Pancreas (tissue), 10 donors: Measurements from ENCODE around the gene TMED1. TPM values are rescaled to one million over a fixed set of nuclear protein-coding genes. Genes with fewer than 3 reads are reported as not detected.
A peak's percentile ranks its signal among the peaks of the same experiment; 100 is the strongest.

Source experiments
- ATAC-seq, 4 donors: fragments of 200-7000 bp; cut with Tn5 transposase; one replicate each; pipeline versions ENCODE4 v1.8.0 to v1.9.1; 2020; ENCODE audit warnings: mild to moderate bottlenecking in 4 of 4, moderate library complexity in 4 of 4
- DNase-seq, 6 donors: peaks; one replicate each; pipeline ENCODE4 v3.0.0-alpha.2; 2020
- FAIRE-seq: peaks from 2 replicates; lab custom pipeline; 2012; peaks lifted over from hg19 to GRCh38; lab: Jason Lieb, UNC
- H3K27ac ChIP-seq, 4 donors: fragments of 200-600 bp; sonication (generic); 1 replicate in 3 of 4; 2 replicates in 1 of 4; pipeline versions ENCODE4 v1.5.0 to v1.8.0; 2020
- H3K27me3 ChIP-seq, 4 donors: fragments of 200-600 bp; one replicate each; pipeline ENCODE4 v1.8.0; 2021
- H3K36me3 ChIP-seq, 3 donors: fragments of 200-600 bp; sonication (generic) in 1 of 3; one replicate each; pipeline versions ENCODE4 v1.5.0 to v1.8.0; 2020 to 2021
- H3K4me1 ChIP-seq, 3 donors: fragments of 200-600 bp; one replicate each; pipeline ENCODE4 v1.8.0; 2021
- H3K4me3 ChIP-seq, 4 donors: fragments of 200-600 bp; sonication (generic) in 2 of 4; one replicate each; pipeline versions ENCODE4 v1.5.0 to v1.8.0; 2020 to 2021
- H3K9me3 ChIP-seq, 4 donors: fragments of 200-600 bp; one replicate each; pipeline ENCODE4 v1.8.0; 2021
- CTCF ChIP-seq, 4 donors: fragments of 200-600 bp; sonication (generic) in 3 of 4; IDR thresholded peaks; one replicate each; pipeline versions ENCODE4 v1.5.0 to v1.8.0; 2021; ENCODE audit warnings: antibody characterized with exemption in 4 of 4
- WGBS, 2 donors: extraction: QIAGEN DNeasy Blood & Tissue Kit; methylation state at CpG; one replicate each; pipeline ENCODE4 v1.1.7; 2013; 5-methylcytosine and 5-hydroxymethylcytosine counted together
- intact Hi-C, 3 donors: fragments of 100-400 bp; cut with DNase I; formaldehyde crosslinking; loops; one replicate each; pipeline versions ENCODE4 v1.11.1 to v1.14.2; 2022
- polyA plus RNA-seq, 2 donors: library from polyadenylated mRNA; stranded (reverse); fragments of 200-250 nt; gene quantifications; one replicate each; pipeline ENCODE4 v1.2.3, GENCODE V29; 2013
- total RNA-seq, 6 donors: library from RNA; stranded (reverse); fragmentation: NEBNext Ultra II Directional in 4 of 6; extraction: Animal tissue kit (Norgen Biotek cat#: 25700) in 4 of 6; gene quantifications; one replicate each; pipeline versions ENCODE4 v1.2.1 to v1.2.4, GENCODE V29; 2021 to 2023
- donor health status: healthy with polysubstance abuse.
- donor health status: DM: no; HTN: no; CAD: no; lungs with moderate emphysema.
- donor health status: DM: no; HTN: no; CAD: no.
- donor health status: control.
- donor health status: control.
- donor health status: Bipolar disorder and iron deficiency.
- donor health status: DM: yes; HTN: yes; CAD: no.
- donor health status: DM: no; HTN: no; CAD: no.
- donor health status: DM: no; HTN: no; CAD: no.
- donor health status: DM: yes; HTN: yes; CAD: no.

The TMED1 gene
- total and polyA plus RNA-seq, 8 donors, result 13.6 to 32.3 (median 20.4) TPM

GRCh38 chr19:10854350-10855089, 18.5 kb upstream of the TMED1 start:
- H3K36me3 ChIP-seq, result no peaks in the 10 kb centered on the region
- DNase-seq (no peak), ATAC-seq (no peak), FAIRE-seq (no peak)
- H3K9me3 ChIP-seq, result no peaks in the 10 kb centered on the region
- H3K4me3 ChIP-seq, result no peak overlapping the region
- intact Hi-C loops, result no loop called here
- 63 to 64% methylated on average over 7 of the region's 7 CpGs for WGBS, 2 donors
- no peaks in the 10 kb centered on the region for H3K4me1 ChIP-seq
- no peaks in the 10 kb centered on the region for H3K27me3 ChIP-seq
- no peak for TF ChIP-seq CTCF (IDR thresholded peaks at IDR 0.05)
- H3K27ac ChIP-seq, result no peak overlapping the region

- no peak overlapping the region for H3K4me3 ChIP-seq
- intact Hi-C loops, result no loop called here
- no peak for ATAC-seq
- no peaks in the 10 kb centered on the region for H3K4me1 ChIP-seq
- TF ChIP-seq CTCF (IDR thresholded peaks at IDR 0.05), result no peak
- no peaks in the 10 kb centered on the region for H3K27me3 ChIP-seq
- H3K27ac ChIP-seq, result no peak overlapping the region
- H3K36me3 ChIP-seq, result no peaks in the 10 kb centered on the region
- 75 to 80% methylated on average over 7 of the region's 7 CpGs for WGBS, 2 donors
- DNase-seq, result no peak
- no peak for FAIRE-seq
- H3K9me3 ChIP-seq, result no peaks in the 10 kb centered on the region
These were observed 16.9 kb upstream of the TMED1 start for GRCh38 chr19:10852941-10853340.

GRCh38 chr19:10852098-10852800, 16.2 kb upstream of the TMED1 start:
- no peaks in the 10 kb centered on the region for H3K27me3 ChIP-seq
- no peaks in the 10 kb centered on the region for H3K4me1 ChIP-seq
- H3K9me3 ChIP-seq, result no peaks in the 10 kb centered on the region
- no peak overlapping the region for H3K27ac ChIP-seq
- intact Hi-C loops, result no loop called here
- H3K36me3 ChIP-seq, result no peaks in the 10 kb centered on the region
- ATAC-seq (no peak), FAIRE-seq (no peak), DNase-seq (peak in 1 of 6 donors; percentile 1)
- WGBS, 2 donors, result 79 to 88% methylated on average over 7 of the region's 7 CpGs
- TF ChIP-seq CTCF (IDR thresholded peaks at IDR 0.05), result no peak
- no peak overlapping the region for H3K4me3 ChIP-seq

GRCh38 chr19:10850631-10851030, 14.6 kb upstream of the TMED1 start:
- H3K27me3 ChIP-seq, result no peaks in the 10 kb centered on the region
- ATAC-seq (no peak), FAIRE-seq (no peak), DNase-seq (no peak)
- H3K36me3 ChIP-seq, result no peaks in the 10 kb centered on the region
- H3K27ac ChIP-seq, result no peak overlapping the region
- no peak for TF ChIP-seq CTCF (IDR thresholded peaks at IDR 0.05)
- WGBS, 2 donors, result 82 to 92% methylated on average over 5 of the region's 5 CpGs
- no peak overlapping the region for H3K4me3 ChIP-seq
- H3K9me3 ChIP-seq, result no peaks in the 10 kb centered on the region
- no peaks in the 10 kb centered on the region for H3K4me1 ChIP-seq
- intact Hi-C loops, result no loop called here
